ENCODE results near the gene ULK2.

GRCh38 chr17:19742495-19742894, 125.2 kb downstream of the ULK2 start:
- no peak for TF ChIP-seq POLR2A (IDR thresholded peaks at IDR 0.05; ENCODE audit: low read length)
- TF ChIP-seq GATA1 (IDR thresholded peaks at IDR 0.05; ENCODE audit: low read depth, low read length), result no peak

Data from erythroblast (primary cell).